HG02973 (cell line): ENCODE results near the gene ARPP19.
"Not testable (repeated sequence)": the region's sequence is repeated elsewhere in the genome, so short reads cannot be mapped to it uniquely, and the experiment has no call there.

Source experiments
- ATAC-seq: cut with Tn5 transposase; IDR thresholded peaks from one replicate; pipeline ENCODE4 v1.9.1; 2021; ENCODE audit warnings: moderate library complexity; ENCODE audit not compliant: unreplicated experiment

Gene ARPP19

GRCh38 chr15:52551762-52552161 lies 17.1 kb downstream of the ARPP19 start:
- ATAC-seq, result no peak

GRCh38 chr15:52551186-52551585 lies 17.6 kb downstream of the ARPP19 start:
- not testable (repeated sequence) for ATAC-seq

- no peak for ATAC-seq
Observed at GRCh38 chr15:52546031-52546751, 22.6 kb downstream of the ARPP19 start.

- no peak for ATAC-seq
Observed at GRCh38 chr15:52540374-52541012, 28.3 kb downstream of the ARPP19 start.

GRCh38 chr15:52537459-52537858 lies 31.4 kb downstream of the ARPP19 start:
- ATAC-seq, result no peak

- no peak for ATAC-seq
Observed at GRCh38 chr15:52532427-52532826, 36.4 kb downstream of the ARPP19 start.

DNA sequence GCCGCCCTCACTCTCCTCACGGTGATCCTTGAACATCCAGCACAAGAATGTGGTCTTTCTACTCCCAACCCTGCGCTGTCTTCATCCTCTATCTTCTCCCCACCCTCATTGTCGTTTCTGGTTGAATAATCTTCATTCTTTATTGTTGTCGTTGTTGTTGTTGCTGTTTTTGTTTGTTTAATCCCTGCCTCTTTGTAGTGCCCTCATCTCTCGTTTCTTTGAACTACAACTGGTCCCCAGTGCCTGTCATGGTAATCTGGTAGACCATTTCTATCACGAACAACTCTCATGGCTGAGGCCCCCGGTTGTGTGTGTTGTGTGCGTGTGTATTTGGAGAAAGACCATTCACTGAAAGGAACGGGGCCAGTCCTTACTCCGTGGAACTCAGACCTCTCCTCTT lies 38.9 kb downstream of the ARPP19 start:
- ATAC-seq, result no peak

- no peak for ATAC-seq
Observed at GRCh38 chr15:52529341-52529924, 39.4 kb downstream of the ARPP19 start.

- peak; percentile 79 for ATAC-seq
Observed at GRCh38 chr15:52528564-52529340, 40.1 kb downstream of the ARPP19 start, which contains the start of gene MYO5A. Gene MYO5A, minus strand, starts transcription at chr15:52528880. Its CDS starts 74 bp downstream, at chr15:52528806.

DNA sequence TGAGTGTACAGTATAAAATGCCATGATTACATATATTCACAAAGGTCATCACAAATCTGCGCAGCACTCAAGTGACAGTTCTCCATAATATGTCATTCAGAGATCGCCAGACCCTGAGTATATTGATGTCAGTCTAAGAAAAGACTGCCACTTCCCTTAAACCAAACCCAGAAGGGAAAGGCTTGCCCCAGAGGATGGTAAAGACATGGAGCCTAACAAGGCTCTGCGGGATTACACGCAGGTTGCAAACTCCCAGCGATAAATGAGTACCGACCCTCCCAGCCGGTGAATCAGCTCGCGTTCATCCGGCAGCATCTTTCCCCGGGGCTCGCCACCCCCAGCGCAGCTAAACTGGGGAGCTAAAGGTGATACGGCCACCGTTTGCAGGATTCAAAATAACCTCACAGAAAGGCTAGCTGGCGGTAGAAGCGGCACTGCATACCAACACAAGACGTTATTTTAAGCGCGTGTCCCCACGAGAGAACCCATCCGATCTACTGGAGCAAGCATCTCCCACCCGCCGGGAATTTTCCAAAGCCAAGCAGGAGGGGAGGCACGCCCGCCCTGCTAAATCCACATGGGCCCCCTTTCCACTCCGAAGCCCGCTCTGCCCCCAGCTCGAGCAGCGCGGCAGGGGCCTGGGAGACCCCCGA lies 40.8 kb downstream of the ARPP19 start:
- ATAC-seq, result peak; percentile 6

- no peak for ATAC-seq
Observed at GRCh38 chr15:52527196-52527910, 41.5 kb downstream of the ARPP19 start.

DNA sequence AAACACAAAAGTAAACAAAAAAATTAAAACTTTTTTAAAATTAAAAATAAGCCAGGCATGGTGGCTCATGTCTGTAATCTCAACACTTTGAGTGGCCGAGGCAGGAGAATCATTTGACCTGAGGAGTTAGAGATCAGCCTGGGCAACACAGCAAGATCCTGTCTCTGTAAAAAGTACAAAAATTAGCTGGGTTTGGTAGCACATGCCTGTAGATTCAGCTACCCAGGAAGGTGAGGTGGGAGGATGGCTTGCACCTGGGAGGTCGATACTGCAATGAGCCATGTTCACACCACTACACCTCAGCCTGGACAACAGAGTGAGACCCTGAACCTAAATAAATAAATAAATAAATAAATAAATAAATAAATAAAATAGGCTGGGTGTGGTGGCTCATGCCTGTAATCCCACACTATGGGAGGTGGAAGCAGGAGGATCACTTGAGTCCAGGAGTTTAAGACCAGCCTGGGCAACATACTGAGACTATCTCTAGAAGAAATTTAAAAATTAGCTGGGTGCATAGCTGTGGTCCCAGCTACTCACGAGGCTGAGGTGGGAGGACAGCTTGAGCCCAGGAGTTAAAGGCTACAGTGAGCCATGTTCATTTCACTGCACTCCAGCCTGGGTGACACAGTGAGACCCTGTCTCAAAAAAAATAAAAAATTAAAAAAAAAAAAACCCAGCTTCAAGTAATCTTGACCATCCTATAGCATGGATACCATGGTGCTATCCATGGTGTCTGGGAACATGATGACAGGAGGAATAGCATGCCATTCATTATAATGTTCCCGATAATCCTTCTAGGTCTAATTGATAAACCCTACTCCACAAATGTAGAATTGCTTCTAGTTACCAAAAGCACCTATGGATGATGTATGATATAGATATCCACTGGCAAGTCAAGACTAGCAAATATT lies 44.4 kb downstream of the ARPP19 start:
- ATAC-seq, result no peak

DNA sequence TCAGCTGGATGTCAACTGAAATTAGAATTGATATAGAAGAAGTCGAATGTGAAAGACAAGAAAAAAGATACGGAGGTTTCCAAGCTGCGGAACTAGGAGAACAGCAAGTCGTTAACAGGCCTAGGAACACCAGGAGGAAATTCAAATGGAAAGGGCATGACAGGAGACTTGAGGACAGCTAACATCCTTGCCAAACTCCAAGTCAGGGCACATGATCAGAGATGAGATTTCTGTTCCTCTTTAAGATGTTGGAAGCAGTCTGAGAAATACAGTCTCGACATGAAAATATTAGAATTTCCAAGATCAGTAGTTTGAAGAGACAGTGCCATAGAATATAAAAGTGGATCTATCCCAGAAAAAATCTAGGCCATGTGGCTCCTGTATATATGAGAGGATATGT lies 45.2 kb downstream of the ARPP19 start:
- ATAC-seq, result no peak

DNA sequence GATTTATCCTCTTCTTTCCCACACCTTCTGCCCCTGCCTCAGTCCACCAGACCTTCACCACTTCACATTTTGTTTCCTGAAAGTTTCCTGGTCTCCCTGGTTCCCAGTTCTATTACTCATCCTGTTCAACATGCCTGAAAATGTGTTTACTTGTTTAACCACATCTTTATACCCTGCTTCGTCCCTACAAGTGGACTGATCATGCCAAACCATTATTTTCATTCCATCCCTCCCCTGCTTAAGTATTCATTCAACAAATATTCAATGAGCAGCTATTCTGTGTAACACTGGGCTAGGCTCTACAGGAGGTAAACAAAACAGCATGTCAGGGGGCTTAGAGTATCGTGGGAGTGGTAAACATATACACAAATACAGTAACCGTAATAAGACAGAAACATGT lies 45.6 kb downstream of the ARPP19 start:
- no peak for ATAC-seq

GRCh38 chr15:52521682-52522081 lies 47.1 kb downstream of the ARPP19 start:
- ATAC-seq, result no peak

DNA sequence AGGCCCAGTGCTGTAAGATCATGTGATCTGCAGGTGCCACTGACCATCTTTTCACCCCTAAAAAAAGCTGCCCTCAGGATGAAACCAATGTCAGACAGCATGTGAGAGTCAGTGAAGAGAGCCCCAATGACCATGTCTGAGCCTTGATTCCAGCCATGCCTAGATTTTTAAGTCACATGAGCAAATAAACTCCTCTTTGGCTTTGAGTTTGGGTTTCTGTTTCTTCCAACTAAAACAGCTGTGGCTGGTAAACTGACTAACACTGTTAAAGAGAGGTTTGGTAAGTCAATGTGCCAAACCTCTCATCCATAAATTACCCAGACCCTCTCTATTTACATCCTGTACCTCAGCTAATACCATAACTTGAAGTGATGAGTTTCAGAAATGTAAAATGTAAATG lies 48.4 kb downstream of the ARPP19 start:
- ATAC-seq, result no peak

DNA sequence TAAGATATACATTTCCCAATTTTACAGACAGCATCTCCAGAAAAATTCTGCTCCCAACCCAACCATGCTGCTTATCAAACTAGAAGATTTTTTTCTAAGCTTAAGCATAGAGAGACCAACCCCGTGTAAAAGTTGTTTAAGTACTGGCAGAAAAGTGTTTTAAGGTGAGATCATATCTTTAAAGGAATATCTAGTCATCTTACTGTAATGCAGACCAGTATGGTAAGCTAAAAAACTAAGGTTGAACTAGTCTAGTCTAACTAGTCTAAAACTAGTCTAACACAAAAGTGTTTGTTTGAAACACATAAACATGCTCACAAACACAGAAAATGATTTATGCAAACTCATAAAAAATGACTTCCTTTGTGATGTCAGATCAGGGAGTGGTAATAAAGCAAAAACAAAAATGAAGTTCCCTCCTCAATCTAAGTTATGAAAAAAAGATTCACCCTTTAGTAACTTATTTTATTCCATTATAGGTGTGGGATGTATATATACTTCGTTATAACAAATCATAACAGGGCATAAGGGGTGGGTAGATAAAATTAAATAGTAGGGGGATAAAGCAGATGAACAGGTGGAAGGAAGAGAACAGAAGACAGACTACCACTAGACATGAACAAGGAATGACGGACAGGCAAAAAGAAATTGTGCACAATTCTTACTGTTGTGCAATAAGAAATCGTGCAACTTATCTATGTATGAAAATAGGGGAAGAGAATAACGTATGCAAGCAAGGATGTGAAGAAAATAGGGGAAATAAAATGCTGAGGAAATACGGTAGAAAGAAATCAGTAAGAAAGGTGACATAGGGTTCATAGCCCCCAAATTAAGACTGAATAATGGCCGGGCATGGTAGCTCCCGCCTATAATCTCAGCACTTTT lies 50.1 kb downstream of the ARPP19 start:
- ATAC-seq, result no peak

GRCh38 chr15:52517014-52517413 lies 51.8 kb downstream of the ARPP19 start:
- ATAC-seq, result no peak
